HL-60 (cell line): Measurements from ENCODE around the gene MFN2.

Experiments used
- DNase-seq, 2 experiments: peaks; one replicate each; pipeline ENCODE4 v3.0.0-alpha.2; 2010 to 2020; ENCODE audit warnings: low read depth in 1 of 2, low spot score in 1 of 2
- H3K27ac ChIP-seq: fragments of 250-450 bp; sonication (Bioruptor Pico); replicated peaks from 2 replicates; pipeline ENCODE4 v1.5.1; 2020; ENCODE audit warnings: mild to moderate bottlenecking, moderate library complexity
- H3K27me3 ChIP-seq: fragments of 250-450 bp; sonication (Bioruptor Pico); 2 replicates; pipeline ENCODE4 v1.5.1; 2021; ENCODE audit warnings: mild to moderate bottlenecking, moderate library complexity; ENCODE audit not compliant: insufficient read depth, poor library complexity, severe bottlenecking
- H3K4me3 ChIP-seq: replicated peaks from 2 replicates; pipeline ENCODE4 v1.5.1; 2011; ENCODE audit warnings: mild to moderate bottlenecking, control low read depth, low read length; ENCODE audit not compliant: insufficient read depth
- CTCF ChIP-seq: IDR thresholded peaks from one replicate; pipeline ENCODE4 v1.5.1; 2011; ENCODE audit warnings: low read length, control low read depth, inconsistent platforms; ENCODE audit not compliant: insufficient read depth
- GABPA ChIP-seq: IDR thresholded peaks from 2 replicates; pipeline ENCODE4 v1.6.1; 2012; ENCODE audit warnings: low read depth
- POLR2AphosphoS5 ChIP-seq: IDR thresholded peaks from 2 replicates; pipeline ENCODE4 v1.6.1; 2012; ENCODE audit warnings: low read depth
- SPI1 ChIP-seq: IDR thresholded peaks from 2 replicates; pipeline ENCODE4 v1.6.1; 2012; ENCODE audit warnings: low read depth, mild to moderate bottlenecking, borderline replicate concordance
- TF ChIP-seq, protein P1 (sequence below): IDR thresholded peaks from 2 replicates; pipeline ENCODE4 v1.6.1; 2012; ENCODE audit warnings: low read depth; ENCODE audit not compliant: insufficient replicate concordance

The MFN2 gene

GRCh38 chr1:12049616-12050015 is 69.4 kb downstream of the MFN2 start:
- peak in 1 of 2 experiments; percentile 41 for DNase-seq
- no peaks in the 10 kb centered on the region for H3K27me3 ChIP-seq
- no peak overlapping the region for H3K4me3 ChIP-seq
- no peak for TF ChIP-seq POLR2AphosphoS5
- peak; percentile 11 for TF ChIP-seq CTCF
- TF ChIP-seq, protein P1, sequence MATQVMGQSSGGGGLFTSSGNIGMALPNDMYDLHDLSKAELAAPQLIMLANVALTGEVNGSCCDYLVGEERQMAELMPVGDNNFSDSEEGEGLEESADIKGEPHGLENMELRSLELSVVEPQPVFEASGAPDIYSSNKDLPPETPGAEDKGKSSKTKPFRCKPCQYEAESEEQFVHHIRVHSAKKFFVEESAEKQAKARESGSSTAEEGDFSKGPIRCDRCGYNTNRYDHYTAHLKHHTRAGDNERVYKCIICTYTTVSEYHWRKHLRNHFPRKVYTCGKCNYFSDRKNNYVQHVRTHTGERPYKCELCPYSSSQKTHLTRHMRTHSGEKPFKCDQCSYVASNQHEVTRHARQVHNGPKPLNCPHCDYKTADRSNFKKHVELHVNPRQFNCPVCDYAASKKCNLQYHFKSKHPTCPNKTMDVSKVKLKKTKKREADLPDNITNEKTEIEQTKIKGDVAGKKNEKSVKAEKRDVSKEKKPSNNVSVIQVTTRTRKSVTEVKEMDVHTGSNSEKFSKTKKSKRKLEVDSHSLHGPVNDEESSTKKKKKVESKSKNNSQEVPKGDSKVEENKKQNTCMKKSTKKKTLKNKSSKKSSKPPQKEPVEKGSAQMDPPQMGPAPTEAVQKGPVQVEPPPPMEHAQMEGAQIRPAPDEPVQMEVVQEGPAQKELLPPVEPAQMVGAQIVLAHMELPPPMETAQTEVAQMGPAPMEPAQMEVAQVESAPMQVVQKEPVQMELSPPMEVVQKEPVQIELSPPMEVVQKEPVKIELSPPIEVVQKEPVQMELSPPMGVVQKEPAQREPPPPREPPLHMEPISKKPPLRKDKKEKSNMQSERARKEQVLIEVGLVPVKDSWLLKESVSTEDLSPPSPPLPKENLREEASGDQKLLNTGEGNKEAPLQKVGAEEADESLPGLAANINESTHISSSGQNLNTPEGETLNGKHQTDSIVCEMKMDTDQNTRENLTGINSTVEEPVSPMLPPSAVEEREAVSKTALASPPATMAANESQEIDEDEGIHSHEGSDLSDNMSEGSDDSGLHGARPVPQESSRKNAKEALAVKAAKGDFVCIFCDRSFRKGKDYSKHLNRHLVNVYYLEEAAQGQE = no peak
- no peak overlapping the region for H3K27ac ChIP-seq

GRCh38 chr1:12051361-12051760 is 71.1 kb downstream of the MFN2 start:
- TF ChIP-seq GABPA (no peak), SPI1 (no peak), CTCF (no peak), POLR2AphosphoS5 (no peak)
- TF ChIP-seq, protein P1 = no peak
- H3K27ac ChIP-seq = no peak overlapping the region

DNA sequence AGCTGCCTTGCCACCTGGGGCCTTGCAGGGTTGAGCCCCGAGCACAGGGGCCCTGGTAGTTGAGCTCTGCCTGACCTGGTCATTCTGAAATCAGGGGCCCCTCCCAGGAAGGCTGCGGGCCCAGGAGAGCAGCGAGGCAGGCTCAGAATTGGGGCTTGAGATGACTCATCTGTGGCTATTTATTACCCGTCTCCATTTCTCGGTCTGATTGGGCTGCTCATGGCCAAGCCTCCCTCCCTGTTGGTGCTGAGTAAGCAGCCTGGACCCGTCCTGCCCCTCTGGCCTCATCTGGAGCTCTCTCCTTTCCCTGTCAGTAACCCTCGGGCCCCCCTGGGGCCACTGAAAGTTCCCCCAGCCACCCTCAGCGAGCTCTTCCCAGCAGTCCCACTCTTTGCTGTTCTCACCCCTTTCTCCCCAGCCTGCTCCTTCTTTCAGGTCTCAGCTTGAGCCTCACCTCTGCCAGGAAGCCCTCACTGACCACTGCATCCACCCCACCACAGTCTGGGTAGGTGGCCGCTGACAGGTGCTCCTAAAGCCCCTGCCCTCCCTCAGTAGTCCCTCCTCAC is 71.8 kb downstream of the MFN2 start:
- TF ChIP-seq, protein P1 = no peak
- TF ChIP-seq SPI1 (no peak), POLR2AphosphoS5 (no peak), GABPA (no peak), CTCF (no peak)
- Histone ChIP-seq H3K27ac (no peak overlapping the region), H3K27me3 (no peaks in the 10 kb centered on the region), H3K4me3 (no peak overlapping the region)
- DNase-seq = peak in 1 of 2 experiments; percentile 28

More at GRCh38 chr1:12051361-12051760, 71.1 kb downstream of the MFN2 start:
- Histone ChIP-seq H3K27me3 (no peaks in the 10 kb centered on the region), H3K4me3 (no peak overlapping the region)
- DNase-seq = no peak
